GM13976 (cell line): Measurements from ENCODE around the gene BIRC5.

Source experiments
- DNase-seq: peaks from one replicate; pipeline ENCODE4 v3.0.0; 2012; ENCODE audit warnings: low spot score
- in situ Hi-C: fragments of 300-500 bp; cut with MboI; formaldehyde crosslinking; loops from one replicate; pipeline ENCODE4 v1.12.0; 2022; ENCODE audit warnings: low sequenced_read_pairs, mixed read lengths, inconsistent platforms; ENCODE audit not compliant: unreplicated experiment
- TF ChIP-seq, protein P1 (sequence below): IDR thresholded peaks from 2 replicates; pipeline ENCODE4 v1.5.1; 2012; ENCODE audit warnings: borderline replicate concordance, mild to moderate bottlenecking; ENCODE audit not compliant: insufficient read depth; ENCODE audit errors: extremely low read depth, missing control alignments, control extremely low read depth

The BIRC5 gene

DNA sequence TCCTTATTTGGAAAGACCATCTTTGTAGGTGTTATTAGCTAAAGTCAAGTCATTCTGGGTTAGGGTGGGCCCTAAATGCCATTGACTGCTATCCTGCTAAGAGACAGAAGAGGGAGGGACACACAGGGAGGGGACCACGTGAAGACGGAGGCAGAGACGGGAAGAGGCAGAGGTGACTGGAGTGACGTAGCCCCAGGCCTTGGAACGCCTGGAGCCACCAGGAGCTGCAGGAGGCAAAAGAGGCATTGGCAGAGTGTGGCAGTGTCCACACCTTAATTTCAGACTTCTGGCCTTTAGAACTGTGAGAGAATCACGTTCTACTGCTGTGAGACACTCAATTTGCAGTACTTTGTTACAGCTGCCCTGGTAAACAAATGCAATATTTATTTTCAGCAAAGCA is 13.6 kb upstream of the BIRC5 start:
- in situ Hi-C loops = no loop called here
- no peak for DNase-seq
- TF ChIP-seq, protein P1, sequence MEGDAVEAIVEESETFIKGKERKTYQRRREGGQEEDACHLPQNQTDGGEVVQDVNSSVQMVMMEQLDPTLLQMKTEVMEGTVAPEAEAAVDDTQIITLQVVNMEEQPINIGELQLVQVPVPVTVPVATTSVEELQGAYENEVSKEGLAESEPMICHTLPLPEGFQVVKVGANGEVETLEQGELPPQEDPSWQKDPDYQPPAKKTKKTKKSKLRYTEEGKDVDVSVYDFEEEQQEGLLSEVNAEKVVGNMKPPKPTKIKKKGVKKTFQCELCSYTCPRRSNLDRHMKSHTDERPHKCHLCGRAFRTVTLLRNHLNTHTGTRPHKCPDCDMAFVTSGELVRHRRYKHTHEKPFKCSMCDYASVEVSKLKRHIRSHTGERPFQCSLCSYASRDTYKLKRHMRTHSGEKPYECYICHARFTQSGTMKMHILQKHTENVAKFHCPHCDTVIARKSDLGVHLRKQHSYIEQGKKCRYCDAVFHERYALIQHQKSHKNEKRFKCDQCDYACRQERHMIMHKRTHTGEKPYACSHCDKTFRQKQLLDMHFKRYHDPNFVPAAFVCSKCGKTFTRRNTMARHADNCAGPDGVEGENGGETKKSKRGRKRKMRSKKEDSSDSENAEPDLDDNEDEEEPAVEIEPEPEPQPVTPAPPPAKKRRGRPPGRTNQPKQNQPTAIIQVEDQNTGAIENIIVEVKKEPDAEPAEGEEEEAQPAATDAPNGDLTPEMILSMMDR = no peak

DNA sequence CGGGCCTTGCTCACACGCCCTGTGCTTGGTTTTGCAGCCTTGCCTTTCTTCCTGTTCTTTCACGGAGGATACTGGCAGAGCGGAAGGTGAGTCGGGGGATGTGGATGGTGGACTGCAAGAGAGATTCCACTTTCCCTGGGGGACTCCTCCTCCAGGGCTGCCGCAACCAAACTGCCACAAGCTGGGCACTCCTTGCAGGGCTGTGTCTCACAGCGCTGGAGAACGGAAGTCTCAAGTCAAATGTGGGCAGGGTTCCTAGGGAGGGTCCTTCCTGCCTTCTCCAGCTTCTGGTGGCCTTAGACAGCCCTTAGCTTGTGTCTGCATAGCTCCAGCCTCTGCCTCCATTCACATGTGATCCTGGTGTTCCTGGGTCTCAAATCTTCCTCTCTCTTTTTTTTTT is 11.4 kb upstream of the BIRC5 start:
- TF ChIP-seq, protein P1 = no peak
- in situ Hi-C loops = no loop called here
- no peak for DNase-seq

DNA sequence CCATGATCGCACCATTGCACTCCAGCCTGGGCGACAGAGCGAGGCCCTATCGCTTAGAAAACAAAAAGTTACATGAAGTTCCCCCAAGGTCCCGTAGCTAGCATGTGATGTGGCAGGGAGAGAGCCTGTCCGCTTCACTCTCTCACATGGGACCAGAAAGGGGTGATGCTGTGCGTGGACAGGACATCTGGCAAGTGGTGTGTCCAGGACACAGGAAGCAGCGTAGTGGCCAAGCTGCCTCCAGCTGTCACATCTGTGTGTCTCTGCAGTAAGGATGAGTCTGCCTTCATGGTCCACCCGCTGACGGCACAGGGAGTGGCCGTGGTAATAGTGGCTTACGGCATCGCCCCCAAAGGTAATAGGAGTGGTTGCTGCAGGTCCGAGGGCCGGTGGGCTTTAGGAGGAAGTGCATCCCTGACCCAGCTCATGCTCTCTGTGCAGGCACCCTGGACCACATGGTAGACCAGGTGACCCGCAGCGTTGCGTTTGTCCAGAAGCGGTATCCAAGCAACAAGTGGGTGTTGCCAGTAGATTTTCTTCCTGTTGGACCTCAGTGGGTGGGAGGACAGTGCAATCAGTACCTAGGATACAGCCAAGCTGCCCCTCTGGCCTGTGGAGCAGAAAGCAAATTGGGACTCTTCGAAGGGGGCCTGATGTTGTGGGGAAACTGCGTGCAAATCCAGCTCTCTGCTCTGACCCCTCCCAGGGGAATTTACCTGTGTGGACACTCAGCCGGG is 9.5 kb upstream of the BIRC5 start:
- TF ChIP-seq, protein P1 = no peak
- in situ Hi-C loops = no loop called here

DNA sequence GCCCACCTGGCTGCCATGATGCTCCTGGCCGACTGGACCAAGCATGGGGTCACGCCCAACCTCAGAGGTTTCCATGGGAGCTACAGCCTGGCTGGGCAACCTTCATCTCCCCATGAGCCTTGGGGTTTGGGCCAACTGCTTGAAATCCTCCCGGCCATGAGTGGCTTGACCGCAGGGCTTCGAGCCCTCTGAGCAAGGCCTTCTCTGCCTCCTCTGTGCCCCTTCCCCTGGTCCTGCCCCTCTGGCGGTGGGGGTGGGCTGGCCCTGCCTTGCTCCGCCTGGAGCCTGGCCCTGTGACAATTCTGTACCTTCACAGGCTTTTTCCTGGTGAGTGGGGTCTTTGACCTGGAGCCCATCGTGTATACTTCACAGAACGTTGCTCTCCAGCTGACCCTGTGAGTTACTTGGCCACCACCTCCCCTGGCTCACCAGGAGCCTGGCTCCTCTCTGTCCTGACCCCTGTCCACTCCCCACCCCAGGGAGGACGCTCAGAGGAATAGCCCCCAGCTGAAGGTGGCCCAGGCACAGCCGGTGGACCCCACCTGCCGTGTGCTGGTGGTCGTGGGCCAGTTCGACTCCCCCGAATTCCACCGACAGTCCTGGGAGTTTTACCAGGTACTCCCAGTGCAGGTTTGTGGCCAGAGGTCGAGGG is 8.8 kb upstream of the BIRC5 start:
- in situ Hi-C loops = no loop called here
- no peak for DNase-seq
- TF ChIP-seq, protein P1 = no peak

More for the DNA sequence above, 9.5 kb upstream of the BIRC5 start:
- no peak for DNase-seq

DNA sequence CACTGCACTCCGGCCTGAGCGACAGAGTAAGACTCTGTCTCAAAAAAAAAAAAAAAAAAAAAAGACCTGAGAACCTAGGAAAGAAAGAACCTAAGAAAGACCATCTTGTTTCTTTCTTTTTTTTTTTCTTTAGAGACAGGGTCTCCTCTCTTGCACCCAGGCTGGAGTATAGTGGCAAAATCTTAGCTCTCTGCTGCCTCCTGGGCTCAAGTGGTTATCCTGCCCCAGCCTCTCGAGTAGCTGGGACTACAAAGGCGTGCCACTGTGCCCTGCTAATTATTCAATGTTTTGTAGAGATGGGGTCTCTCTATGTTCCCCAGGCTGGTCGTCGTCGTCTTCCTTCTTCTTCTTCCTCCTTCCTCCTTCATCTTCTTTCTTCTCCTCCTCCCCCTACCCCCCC is 7.8 kb upstream of the BIRC5 start:
- in situ Hi-C loops = no loop called here
- no peak for DNase-seq
- TF ChIP-seq, protein P1 = no peak

DNA sequence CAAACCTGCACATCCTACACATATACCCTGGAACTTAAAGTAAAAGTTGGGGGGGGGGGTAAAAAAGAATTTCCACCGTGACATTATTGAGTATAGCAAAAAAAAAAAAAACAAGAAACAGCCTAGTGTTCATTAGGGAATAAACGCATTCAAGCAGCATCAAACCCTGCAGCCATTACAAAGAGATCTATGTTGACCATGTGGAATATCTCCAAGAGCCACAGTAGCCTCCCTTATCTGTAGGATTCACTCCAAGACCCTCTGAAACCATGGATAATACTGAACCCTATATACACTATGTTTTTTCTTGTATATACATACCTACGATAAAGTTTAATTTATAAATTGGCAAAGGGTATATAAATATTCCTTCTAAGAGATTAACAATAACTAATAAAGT is 5.6 kb upstream of the BIRC5 start:
- in situ Hi-C loops = no loop called here

More for the DNA sequence above, 5.6 kb upstream of the BIRC5 start:
- no peak for DNase-seq
- TF ChIP-seq, protein P1 = no peak
